GM18508 (cell line): ENCODE data around the gene CLSTN1.

Experiments used
- ATAC-seq: cut with Tn5 transposase; IDR thresholded peaks from one replicate; pipeline ENCODE4 v1.9.1; 2021; ENCODE audit warnings: moderate number of reproducible peaks; ENCODE audit not compliant: insufficient read depth, unreplicated experiment

The CLSTN1 gene

DNA sequence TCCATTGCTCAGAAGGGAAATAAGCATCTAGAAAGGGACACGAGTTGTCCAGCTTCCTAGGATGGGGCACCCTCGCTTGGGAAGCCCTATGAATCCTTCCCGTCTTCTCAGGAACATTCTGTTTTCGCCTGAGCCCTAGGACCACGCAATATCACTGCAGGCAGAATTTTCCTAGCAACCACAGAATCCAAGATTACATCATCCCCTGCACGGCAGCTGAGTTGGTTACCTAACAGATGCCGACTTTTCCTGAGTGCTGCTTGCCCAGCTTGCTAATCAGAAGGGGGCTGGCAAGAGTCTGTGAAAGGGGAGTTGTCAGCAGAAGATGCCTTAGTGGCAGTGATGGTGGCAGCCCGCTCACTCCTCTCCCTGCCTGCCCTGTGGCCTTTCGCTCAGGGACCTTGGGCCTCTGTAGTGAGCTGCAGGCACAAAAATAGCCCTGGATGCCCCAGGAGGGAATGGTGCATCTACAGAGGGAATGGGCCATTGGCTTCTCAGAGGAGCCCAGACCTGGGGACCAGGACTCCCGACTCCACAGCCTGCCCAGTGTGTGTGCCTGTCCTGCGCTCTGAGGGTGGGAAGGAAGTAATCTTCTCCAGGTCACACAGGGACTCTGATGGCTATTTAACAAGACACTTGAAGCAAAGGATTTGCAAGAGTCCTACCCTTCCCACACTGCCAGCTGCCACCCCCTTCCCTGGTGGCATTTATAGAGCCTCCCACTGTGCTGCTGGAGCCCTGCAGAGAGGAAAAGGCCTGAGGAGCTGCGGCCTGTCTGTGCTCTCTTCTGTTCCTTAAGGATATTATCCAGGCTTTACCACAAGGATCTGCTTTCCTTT is 28.9 kb upstream of the CLSTN1 start:
- ATAC-seq = no peak

DNA sequence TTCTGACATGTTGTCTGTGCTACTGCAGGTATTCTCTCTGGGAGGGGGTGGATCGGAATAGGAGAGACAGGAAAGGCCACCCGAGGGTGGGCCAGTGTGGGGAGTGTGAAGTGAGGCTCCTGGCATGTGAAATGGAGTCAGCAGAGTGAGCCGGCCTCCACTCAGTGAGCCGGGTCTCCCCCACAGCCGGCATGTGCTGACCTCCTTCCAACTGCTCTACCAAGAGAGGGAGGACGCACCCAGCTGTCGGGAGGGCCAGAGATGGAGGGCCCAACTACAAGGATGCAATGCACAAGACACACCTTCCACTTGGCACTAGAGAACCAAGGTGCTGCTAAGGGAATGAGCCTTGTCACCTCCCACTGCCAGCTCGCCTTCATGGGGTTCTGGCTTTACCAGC is 28.2 kb upstream of the CLSTN1 start:
- ATAC-seq = no peak

DNA sequence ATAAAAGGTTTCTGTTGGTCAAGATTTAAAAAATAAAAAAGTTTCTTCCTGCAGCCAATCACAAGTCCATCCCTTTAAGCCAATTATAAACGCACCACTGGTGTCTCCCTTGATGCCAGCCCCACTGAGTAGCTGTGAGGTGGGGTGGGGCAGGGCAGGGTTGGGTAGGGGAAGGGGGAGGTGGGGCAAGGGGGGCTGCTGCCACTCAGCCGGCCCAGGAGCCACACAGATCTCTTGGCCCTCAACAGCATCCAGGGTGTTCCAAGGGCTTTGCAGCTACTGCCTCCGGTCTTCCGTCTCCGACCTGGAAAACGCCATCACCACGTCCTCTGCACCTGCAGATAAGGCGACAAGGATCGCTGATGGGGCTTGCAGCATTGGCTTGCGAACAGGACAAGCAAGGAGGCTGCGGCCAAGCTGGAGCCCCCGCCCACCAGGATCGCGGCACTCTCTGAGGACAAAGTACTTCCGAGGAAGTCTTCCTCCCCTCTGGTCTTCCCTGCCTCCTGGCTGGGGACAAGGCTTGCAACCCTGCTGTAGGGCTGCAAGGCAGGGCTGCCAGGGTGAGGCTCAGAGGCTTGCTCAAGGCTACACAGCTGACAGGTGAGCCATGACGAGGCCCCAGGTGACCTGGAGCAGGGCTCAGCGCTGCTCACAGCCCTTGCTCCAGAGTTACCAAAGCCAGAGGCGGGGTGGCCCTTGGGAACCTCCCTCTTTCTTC is 26.8 kb upstream of the CLSTN1 start:
- no peak for ATAC-seq

DNA sequence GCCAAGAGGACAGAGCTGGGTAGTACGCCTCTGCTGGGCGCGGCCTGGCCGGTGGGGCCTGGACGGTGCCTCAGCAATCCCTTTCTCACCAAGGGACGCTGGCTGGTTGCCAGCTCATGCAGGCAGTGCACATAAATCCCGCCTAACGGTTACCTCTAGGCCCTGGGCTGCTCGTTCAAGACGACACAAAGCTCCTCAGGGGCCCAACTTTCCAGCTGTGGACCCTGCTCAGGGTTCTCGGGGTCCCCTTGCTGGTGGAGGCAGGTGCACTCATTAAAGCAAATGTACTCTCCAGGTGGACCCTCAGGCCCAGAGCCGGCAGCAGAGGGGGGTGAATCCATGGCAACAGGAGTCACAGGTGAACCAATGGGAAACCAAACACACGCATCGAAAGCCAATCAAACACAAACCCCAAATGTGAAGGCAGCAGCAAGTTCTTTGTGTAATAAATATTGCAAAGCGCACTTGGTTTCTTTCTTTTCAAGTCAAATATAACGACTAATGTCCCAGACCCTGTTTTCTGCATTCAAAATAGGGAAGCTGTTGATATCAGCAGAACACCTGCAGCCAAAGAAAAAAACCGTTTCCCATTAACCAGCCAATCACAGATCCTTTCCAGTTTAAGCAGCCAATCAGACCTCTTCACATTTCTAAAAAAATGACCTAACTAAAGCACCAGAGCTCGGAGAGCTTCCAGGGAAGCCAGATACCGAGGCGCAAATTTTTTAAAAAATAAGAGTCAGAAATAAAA is 26.1 kb upstream of the CLSTN1 start:
- no peak for ATAC-seq

GRCh38 chr1:9848022-9848421 is 24.3 kb upstream of the CLSTN1 start:
- ATAC-seq = no peak

- ATAC-seq = no peak
Observed at GRCh38 chr1:9847269-9847668, 23.5 kb upstream of the CLSTN1 start.

DNA sequence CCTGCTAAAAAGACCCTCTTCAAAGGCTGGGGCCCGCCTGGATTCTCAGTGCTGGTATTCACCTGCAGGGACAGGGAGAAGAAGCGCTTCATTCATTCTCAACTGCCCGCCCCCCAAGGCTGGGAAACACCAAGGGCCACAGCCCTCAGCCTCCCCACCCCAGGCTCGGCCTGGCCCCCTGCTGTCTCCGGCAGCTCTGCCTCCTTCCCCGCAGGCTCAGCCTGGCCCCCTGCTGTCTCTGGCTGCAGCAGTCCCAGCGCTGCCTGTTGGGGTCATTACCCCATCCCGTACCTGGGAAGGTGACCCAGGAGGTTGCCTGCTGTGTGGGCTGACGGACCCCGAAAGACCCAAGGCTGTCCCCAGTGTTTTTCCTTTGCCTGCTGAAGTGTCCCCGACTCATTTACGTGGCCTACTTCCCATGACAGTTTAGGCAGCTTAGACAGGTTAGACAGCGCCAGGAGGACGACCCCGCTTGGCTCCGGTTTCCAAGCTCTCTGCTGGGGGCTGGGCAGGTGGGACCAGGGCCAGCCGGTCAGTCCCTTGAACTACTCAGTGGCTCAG is 22.9 kb upstream of the CLSTN1 start:
- no peak for ATAC-seq

GRCh38 chr1:9845914-9846313 is 22.1 kb upstream of the CLSTN1 start:
- no peak for ATAC-seq

DNA sequence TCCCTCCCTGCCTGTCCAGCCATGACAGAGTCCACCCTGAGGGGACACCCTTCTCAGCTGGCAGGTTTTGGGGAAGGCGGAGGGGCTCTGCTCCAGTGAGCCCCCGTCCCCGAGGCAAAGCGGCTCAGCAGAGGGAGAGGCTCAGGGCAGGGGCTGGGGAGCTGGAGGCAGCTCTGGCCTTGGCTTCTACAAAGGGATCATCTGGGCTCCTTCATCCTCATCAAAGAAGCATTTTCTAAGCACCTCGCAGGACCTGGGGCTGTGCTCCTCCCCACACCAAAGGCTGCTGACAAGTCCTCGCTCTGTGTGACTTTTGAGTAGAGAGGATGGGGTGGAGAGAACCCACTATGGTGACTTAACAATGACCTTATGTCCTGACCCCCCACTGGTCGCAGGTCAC is 21.0 kb upstream of the CLSTN1 start:
- ATAC-seq = no peak

GRCh38 chr1:9844106-9844505 is 20.3 kb upstream of the CLSTN1 start:
- ATAC-seq = no peak

- no peak for ATAC-seq
Observed at GRCh38 chr1:9843576-9843945, 19.8 kb upstream of the CLSTN1 start.

DNA sequence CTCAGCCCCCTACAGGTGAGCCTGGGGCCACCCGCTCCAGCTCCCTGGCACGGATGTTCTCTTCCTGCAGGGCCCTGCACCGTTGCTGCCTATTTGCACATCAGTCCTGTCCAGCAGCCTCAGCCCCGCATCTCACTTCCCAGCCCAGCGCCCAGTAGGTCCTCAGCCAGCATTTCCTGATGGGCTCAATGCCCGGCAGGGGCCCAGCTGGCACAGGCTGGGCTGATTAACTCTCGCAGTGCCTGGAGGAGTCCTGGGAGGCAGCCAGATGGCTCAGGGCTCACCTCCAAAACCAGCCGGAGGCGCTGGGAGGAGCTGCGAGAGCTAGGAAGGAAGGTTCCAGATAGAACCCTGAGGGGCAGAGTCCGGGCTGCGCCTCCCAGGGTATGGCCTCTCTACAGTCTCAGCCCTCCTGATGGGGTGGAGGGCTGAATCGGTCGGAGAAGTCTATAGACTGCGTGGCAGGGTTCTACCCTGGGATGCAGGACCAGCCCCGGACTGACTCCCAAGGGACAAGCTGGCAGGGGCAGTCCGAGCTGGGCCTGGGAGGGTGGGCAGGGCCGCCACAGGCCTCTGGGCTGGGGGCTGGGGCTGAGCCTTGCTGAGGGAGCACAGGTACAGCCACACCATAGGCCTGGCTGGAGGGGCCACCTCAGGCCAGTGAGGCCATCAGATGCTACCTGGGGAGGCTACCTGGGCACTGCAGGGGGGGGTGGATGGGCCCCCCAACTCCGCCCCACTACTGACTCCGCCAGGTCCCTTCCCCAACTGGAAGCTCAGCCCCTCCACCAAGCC is 19.2 kb upstream of the CLSTN1 start:
- no peak for ATAC-seq

- no peak for ATAC-seq
Observed at GRCh38 chr1:9842073-9842711, 18.4 kb upstream of the CLSTN1 start.

GRCh38 chr1:9841460-9841859 is 17.7 kb upstream of the CLSTN1 start:
- no peak for ATAC-seq

DNA sequence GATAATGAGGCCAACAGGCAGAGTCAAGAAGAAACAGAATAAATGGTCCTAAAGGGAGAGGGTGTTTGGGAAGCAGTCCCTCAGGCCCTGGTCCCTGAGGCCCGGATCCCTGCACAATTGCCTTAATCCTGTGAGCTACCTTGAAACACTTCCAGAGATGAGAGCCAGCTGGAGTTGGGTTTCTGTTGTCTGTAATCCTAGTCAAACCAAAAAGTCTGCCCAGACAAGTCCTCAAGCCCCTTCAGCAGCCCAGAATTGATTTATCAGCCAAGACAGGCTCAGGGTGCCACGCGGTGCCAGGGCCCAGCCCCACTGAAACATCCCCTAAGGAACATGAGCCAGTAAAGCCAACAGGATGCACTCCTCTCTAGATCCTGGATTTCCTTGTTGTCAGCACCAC is 16.4 kb upstream of the CLSTN1 start:
- no peak for ATAC-seq

DNA sequence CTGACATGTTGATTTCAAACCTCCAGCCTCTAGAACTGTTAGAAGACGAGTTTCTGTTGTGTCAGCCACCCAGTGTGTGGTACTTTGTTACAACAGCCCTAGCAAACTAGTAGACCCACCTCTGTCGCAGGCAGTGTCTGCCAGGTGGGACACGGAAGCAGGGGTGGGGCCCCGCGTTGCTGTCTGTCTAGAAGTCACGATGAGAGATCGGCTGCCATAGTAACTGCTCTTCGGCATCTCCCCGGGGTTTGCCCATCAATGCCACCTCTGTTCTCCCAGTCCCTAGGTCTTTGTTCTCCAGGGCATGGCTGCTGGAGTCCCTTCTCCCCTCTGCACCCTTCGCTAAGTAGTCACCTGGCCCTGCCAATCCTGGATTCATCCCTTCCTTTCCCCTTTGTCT is 15.2 kb upstream of the CLSTN1 start:
- ATAC-seq = no peak

DNA sequence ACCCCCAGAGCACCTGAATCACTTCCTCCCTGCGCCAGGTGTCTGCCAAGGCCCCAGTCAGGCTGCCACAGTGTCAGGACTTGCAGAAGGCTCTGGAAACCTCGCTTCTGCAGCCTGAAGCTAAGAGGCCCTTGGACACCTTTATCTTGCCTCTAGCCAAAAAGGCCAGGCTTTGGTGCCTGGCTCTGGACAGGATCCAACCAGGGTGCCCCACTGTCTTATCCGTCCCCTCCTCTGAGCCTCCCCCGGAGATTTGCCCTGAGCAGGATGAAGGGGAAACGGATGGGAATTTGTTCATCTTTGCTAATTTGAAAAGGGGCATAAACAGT is 12.8 kb upstream of the CLSTN1 start:
- ATAC-seq = no peak

- no peak for ATAC-seq
Observed at GRCh38 chr1:9835758-9836631, 12.2 kb upstream of the CLSTN1 start.

GRCh38 chr1:9835404-9835757 is 11.6 kb upstream of the CLSTN1 start:
- no peak for ATAC-seq
